Erythroblast (primary cell): ENCODE results near the gene AMPH.

ENCODE experiments used
- DNase-seq, 2 experiments: peaks; one replicate each; lab custom pipeline; 2025; lab: John Stamatoyannopoulos, UW
- GATA1 ChIP-seq: IDR thresholded peaks from 2 replicates; pipeline ENCODE4 v1.6.1; 2011; ENCODE audit warnings: low read depth, mild to moderate bottlenecking, control low read depth, low read length, moderate library complexity
- POLR2A ChIP-seq: IDR thresholded peaks from 2 replicates; pipeline ENCODE4 v1.6.1; 2011; ENCODE audit warnings: mild to moderate bottlenecking, low read length

Gene AMPH

GRCh38 chr7:38655833-38656774, 24.9 kb upstream of the AMPH start:
- no peak for DNase-seq
- TF ChIP-seq POLR2A (no peak), GATA1 (no peak)

- no peak for DNase-seq
- TF ChIP-seq GATA1 (no peak), POLR2A (no peak)
Measured at GRCh38 chr7:38637957-38638356, 6.8 kb upstream of the AMPH start.

GRCh38 chr7:38632411-38632810, 1.2 kb upstream of the AMPH start:
- DNase-seq = no peak
- no peak for TF ChIP-seq POLR2A

GRCh38 chr7:38629651-38630510, 1.3 kb downstream of the AMPH start:
- no peak for DNase-seq
- TF ChIP-seq POLR2A (no peak), GATA1 (no peak)

GRCh38 chr7:38628630-38629385, 2.4 kb downstream of the AMPH start:
- no peak for TF ChIP-seq GATA1
- TF ChIP-seq POLR2A = no peak
- DNase-seq = no peak

- no peak for DNase-seq
- no peak for TF ChIP-seq POLR2A
Measured at GRCh38 chr7:38625866-38626265, 5.3 kb downstream of the AMPH start.

GRCh38 chr7:38615665-38616064, 15.5 kb downstream of the AMPH start:
- no peak for DNase-seq
- TF ChIP-seq GATA1 (no peak), POLR2A (no peak)

GRCh38 chr7:38607466-38607865, 23.7 kb downstream of the AMPH start:
- TF ChIP-seq GATA1 (no peak), POLR2A (no peak)
- no peak for DNase-seq

GRCh38 chr7:38600741-38601140, 30.4 kb downstream of the AMPH start:
- TF ChIP-seq GATA1 = no peak
- TF ChIP-seq POLR2A = no peak
- no peak for DNase-seq

GRCh38 chr7:38594949-38595348, 36.2 kb downstream of the AMPH start:
- DNase-seq = no peak
- no peak for TF ChIP-seq GATA1
- TF ChIP-seq POLR2A = no peak

GRCh38 chr7:38592737-38593288, 38.4 kb downstream of the AMPH start:
- TF ChIP-seq GATA1 (no peak), POLR2A (no peak)
- no peak for DNase-seq

GRCh38 chr7:38585572-38586354, 45.4 kb downstream of the AMPH start:
- TF ChIP-seq GATA1 = no peak
- no peak for TF ChIP-seq POLR2A
- no peak for DNase-seq
